GM10248 (cell line): Measurements from ENCODE around the gene AFAP1.

Source experiments
- CTCF ChIA-PET: fragments of 300-600 bp; sonication (Branson Sonifier 250); formaldehyde crosslinking; extraction: SDS; loops from one replicate; lab custom pipeline; 2021; ENCODE audit warnings: antibody characterized with exemption; lab: Yijun Ruan, JAX
- POLR2A ChIA-PET: fragments of 350-650 bp; sonication (Branson Sonifier 250); formaldehyde crosslinking; extraction: SDS; loops from one replicate; lab custom pipeline; 2020; ENCODE audit warnings: antibody characterized with exemption; lab: Yijun Ruan, JAX
- DNase-seq: peaks from one replicate; pipeline ENCODE4 v3.0.0; 2012; ENCODE audit errors: extremely low spot score
- CTCF ChIP-seq: IDR thresholded peaks from 2 replicates; pipeline ENCODE4 v1.5.1; 2012; ENCODE audit warnings: mild to moderate bottlenecking, low read depth; ENCODE audit errors: extremely low read depth, missing control alignments, control extremely low read depth

Gene AFAP1

GRCh38 chr4:7708981-7709380, 230.7 kb downstream of the AFAP1 start:
- no peak for DNase-seq
- TF ChIP-seq CTCF = no peak
- CTCF ChIA-PET = no interaction called here
- POLR2A ChIA-PET = no interaction called here
